ENCODE results near the gene TRPT1. TPM values are rescaled to one million over a fixed set of nuclear protein-coding genes. Genes with fewer than 3 reads are reported as not detected.

The TRPT1 gene
- total and polyA plus RNA-seq, 2 experiments from 2014 or later, result 36.9 to 52.2 TPM

- no peaks in the 10 kb centered on the region for H4K20me1 ChIP-seq (replicated peaks; ENCODE audit: insufficient read depth)
- H3K4me3 ChIP-seq, result no peak overlapping the region
- peaks cover 25% of the 10 kb centered on the region for H3F3A ChIP-seq (replicated peaks; ENCODE audit: low read depth)
- no peak overlapping the region for H3K27ac Mint-ChIP-seq
- H3K9me2 ChIP-seq (ENCODE audit: insufficient read depth), result no peaks in the 10 kb centered on the region
- H3K4me1 ChIP-seq (ENCODE audit: insufficient read depth), result 0 out of 2 replicates have a peak, but pooled peaks cover 8% of the 10 kb centered on the region
- H3K36me3 Mint-ChIP-seq (ENCODE audit: low read depth), result peaks cover 52% of the 10 kb centered on the region
- ATAC-seq (no peak), DNase-seq (ENCODE audit: low spot score) (no peak)
- H3K27me3 Mint-ChIP-seq (ENCODE audit: insufficient read depth, low read depth, poor library complexity), result peaks cover 20% of the 10 kb centered on the region
- H3K9me3 Mint-ChIP-seq, result peaks cover 3% of the 10 kb centered on the region; the same call in 2 of the 3 replicates
- H3K79me2 ChIP-seq (replicated peaks; ENCODE audit: insufficient read depth), result no peaks in the 10 kb centered on the region
- H3K27ac ChIP-seq (ENCODE audit: low read depth), result no peak overlapping the region
- H3K4me3 Mint-ChIP-seq, result no peak overlapping the region; the same call in 2 of the 3 replicates
- H3K27me3 ChIP-seq (ENCODE audit: insufficient read depth), result no peaks in the 10 kb centered on the region
- H3K4me1 Mint-ChIP-seq, result peaks cover 19% of the 10 kb centered on the region
- no peak overlapping the region for H2AFZ ChIP-seq
- no peak overlapping the region for H3K4me2 ChIP-seq
- no peaks in the 10 kb centered on the region; the same call in 1 of the 2 replicates for H3K36me3 ChIP-seq (ENCODE audit: insufficient read depth)
- TF ChIP-seq ZNF114 (CRISPR knock-in tag; IDR thresholded peaks at IDR 0.05) (no peak), EZH2phosphoT487 (IDR thresholded peaks at IDR 0.05; ENCODE audit: unreplicated experiment) (no peak), ZNF462 (CRISPR knock-in tag; IDR thresholded peaks at IDR 0.05) (no peak), REST (IDR thresholded peaks at IDR 0.05; ENCODE audit: unreplicated experiment) (no peak), EZH2 (IDR thresholded peaks at IDR 0.05; ENCODE audit: low read depth, unreplicated experiment) (no peak), NANOG (IDR thresholded peaks at IDR 0.05; ENCODE audit: borderline replicate concordance) (no peak), ZNF331 (CRISPR knock-in tag; IDR thresholded peaks at IDR 0.05; ENCODE audit: low read depth) (no peak), CTCF (conservative IDR thresholded peaks at IDR 0.05; ENCODE audit: low read depth in 2 of 2) (no peak), CREB1 (CRISPR knock-in tag; IDR thresholded peaks at IDR 0.05; ENCODE audit: low read depth) (no peak), ETS1 (IDR thresholded peaks at IDR 0.05) (no peak), STAT1 (IDR thresholded peaks at IDR 0.05; ENCODE audit: unreplicated experiment) (no peak), JUNB (IDR thresholded peaks at IDR 0.05; ENCODE audit: unreplicated experiment) (no peak), POLR2AphosphoS5 (IDR thresholded peaks at IDR 0.05; ENCODE audit: low read depth) (no peak)
These were observed 40.4 kb upstream of the TRPT1 start for GRCh38 chr11:64266339-64266738.
